K562 (cell line): ENCODE measurements around the gene LRRIQ4. TPM values are rescaled to one million over a fixed set of nuclear protein-coding genes. Genes with fewer than 3 reads are reported as not detected.

Experiments
- ATAC-seq: fragments of 200-7000 bp; cut with Tn5 transposase; 3 replicates; pipeline ENCODE4 v1.9.1; 2020; ENCODE audit warnings: moderate library complexity
- BruUV-seq: library from RNA; stranded (reverse); fragments of 400-500 nt; replicated peaks from 2 replicates; lab custom pipeline; 2021; lab: Mats Ljungman, UMichigan
- CTCF ChIA-PET: fragments of 300-600 bp; formaldehyde crosslinking; extraction: SDS; loops from one replicate; lab custom pipeline; 2021; ENCODE audit warnings: low intra/inter-chr PET ratio; lab: Yijun Ruan, JAX
- POLR2A ChIA-PET: fragments of 300-600, 350-650 bp; sonication (Branson Sonifier 250); formaldehyde crosslinking; extraction: SDS; loops from one replicate; lab custom pipeline; 2021; ENCODE audit warnings: antibody characterized with exemption, inconsistent platforms; lab: Yijun Ruan, JAX
- DNase-seq, 4 experiments: peaks; one replicate each; pipeline versions ENCODE4 v3.0.0 to v3.0.0-alpha.2; 2011 to 2018; ENCODE audit warnings: low spot score in 3 of 4, mixed read lengths in 3 of 4; ENCODE audit errors: extremely low read depth in 1 of 4
- FAIRE-seq: peaks from 2 replicates; lab custom pipeline; 2011; peaks lifted over from hg19 to GRCh38; lab: Jason Lieb, UNC
- H2AFZ ChIP-seq: 2 replicates; pipeline ENCODE4 v1.6.0; 2011; ENCODE audit warnings: low read depth, low read length, control low read depth, inconsistent platforms
- H3K27ac ChIP-seq: fragments of 200-600 bp; 3 replicates; pipeline ENCODE4 v1.8.0; 2011; ENCODE audit warnings: low read depth, mild to moderate bottlenecking, control low read depth, inconsistent platforms, low read length, moderate library complexity, mixed read lengths; ENCODE audit errors: extremely low read depth
- H3K27me3 ChIP-seq, 2 experiments: fragments of 300-600 bp in 1 of 2; 2 replicates in 1 of 2; 3 replicates in 1 of 2; pipeline versions ENCODE4 v1.6.0 to v1.8.0; 2011; ENCODE audit warnings: inconsistent platforms in 2 of 2, low read length in 2 of 2, mild to moderate bottlenecking in 1 of 2, mixed read lengths in 1 of 2, moderate library complexity in 1 of 2; ENCODE audit not compliant: control insufficient read depth in 2 of 2, insufficient read depth in 2 of 2
- H3K36me3 ChIP-seq: fragments of 300-600 bp; 3 replicates; pipeline ENCODE4 v1.8.0; 2011; ENCODE audit warnings: mild to moderate bottlenecking, low read length, inconsistent platforms; ENCODE audit not compliant: control insufficient read depth, insufficient read depth
- H3K4me1 ChIP-seq, 2 experiments: fragments of 200-600 bp in 1 of 2; replicated peaks in 1 of 2; 2 replicates in 1 of 2; 3 replicates in 1 of 2; pipeline versions ENCODE4 v1.5.1 to v1.8.0; 2011; ENCODE audit warnings: inconsistent platforms in 2 of 2, low read length in 2 of 2, mild to moderate bottlenecking in 1 of 2, mixed read lengths in 1 of 2, moderate library complexity in 1 of 2; ENCODE audit not compliant: control insufficient read depth in 2 of 2, insufficient read depth in 2 of 2
- H3K4me2 ChIP-seq: 2 replicates; pipeline ENCODE4 v1.6.1; 2011; ENCODE audit warnings: low read length, control low read depth, inconsistent platforms, mixed read lengths; ENCODE audit not compliant: insufficient read depth
- H3K4me3 ChIP-seq: fragments of 200-600 bp; sonication (generic), shearing (Covaris generic); 2 replicates; pipeline ENCODE4 v1.5.1; 2016; ENCODE audit warnings: control low read depth, inconsistent platforms
- H3K79me2 ChIP-seq: fragments of 200-600 bp; 3 replicates; pipeline ENCODE4 v1.8.0; 2011; ENCODE audit warnings: low read length, inconsistent platforms; ENCODE audit not compliant: control insufficient read depth, insufficient read depth
- H3K9ac ChIP-seq, 2 experiments: 2 replicates each; pipeline versions ENCODE4 v1.6.0 to v1.6.1; 2011; ENCODE audit warnings: low read depth in 2 of 2, low read length in 2 of 2, control low read depth in 1 of 2, inconsistent platforms in 1 of 2, mild to moderate bottlenecking in 1 of 2, mixed read lengths in 1 of 2; ENCODE audit not compliant: insufficient read depth in 1 of 2
- H3K9me1 ChIP-seq: one replicate; pipeline ENCODE4 v1.6.0; 2011; ENCODE audit warnings: inconsistent platforms, mild to moderate bottlenecking, low read length, moderate library complexity; ENCODE audit not compliant: control insufficient read depth, insufficient read depth
- H3K9me3 ChIP-seq: replicated peaks from 2 replicates; pipeline ENCODE4 v1.5.1; 2011; ENCODE audit warnings: low read depth, low read length, inconsistent platforms; ENCODE audit not compliant: control insufficient read depth, insufficient read depth
- H4K20me1 ChIP-seq: replicated peaks from 2 replicates; pipeline ENCODE4 v1.6.1; 2011; ENCODE audit warnings: low read length, inconsistent platforms, mixed read lengths; ENCODE audit not compliant: control insufficient read depth, insufficient read depth
- CCNT2 ChIP-seq: IDR thresholded peaks from 2 replicates; pipeline ENCODE4 v1.6.1; 2011; ENCODE audit warnings: borderline replicate concordance, low read depth, mild to moderate bottlenecking, moderate library complexity, mixed read lengths, low read length; ENCODE audit not compliant: insufficient read length; ENCODE audit errors: extremely low read depth
- ELK3 ChIP-seq: fragments of 450-650 bp; formaldehyde crosslinking; IDR thresholded peaks from 2 replicates; pipeline ENCODE4 v1.4.0; 2020; ENCODE audit warnings: mild to moderate bottlenecking
- FOXJ3 ChIP-seq: sonication (generic); formaldehyde crosslinking; IDR thresholded peaks from 2 replicates; pipeline ENCODE4 v1.4.0; 2020; ENCODE audit warnings: mild to moderate bottlenecking, missing genetic modification reagents
- KLF6 ChIP-seq: fragments of 250-450 bp; sonication (Bioruptor Pico); IDR thresholded peaks from 2 replicates; pipeline ENCODE4 v1.4.0; 2020; ENCODE audit warnings: mild to moderate bottlenecking, moderate library complexity, borderline replicate concordance
- MCM5 ChIP-seq: fragments of 450-650 bp; IDR thresholded peaks from 2 replicates; pipeline ENCODE4 v1.6.1; 2016; ENCODE audit warnings: low read depth
- MTF1 ChIP-seq: fragments of 250-450 bp; sonication (Bioruptor Pico); IDR thresholded peaks from 2 replicates; pipeline ENCODE4 v1.9.0; 2021; ENCODE audit warnings: moderate library complexity, mild to moderate bottlenecking, inconsistent platforms, borderline replicate concordance
- POLR2H ChIP-seq: IDR thresholded peaks from 2 replicates; pipeline ENCODE4 v1.6.1; 2016; ENCODE audit warnings: missing genetic modification characterization, low read depth, mild to moderate bottlenecking, control low read depth, missing compliant biosample characterization, moderate library complexity
- POU5F1 ChIP-seq: fragments of 150-350 bp; IDR thresholded peaks from 2 replicates; pipeline ENCODE4 v1.6.1; 2014; ENCODE audit warnings: borderline replicate concordance, low read length, low read depth, mild to moderate bottlenecking; ENCODE audit not compliant: partially characterized antibody
- RCOR1 ChIP-seq, 2 experiments: IDR thresholded peaks; 2 replicates each; pipeline ENCODE4 v1.6.1; 2012; ENCODE audit warnings: low read depth in 2 of 2, low read length in 2 of 2, borderline replicate concordance in 1 of 2, improper control_type of control experiment in 1 of 2
- SRF ChIP-seq, 2 experiments: fragments of 250-450, 450-650 bp in 1 of 2; sonication (Bioruptor Pico) in 1 of 2; sonication (generic) in 1 of 2; formaldehyde crosslinking; IDR thresholded peaks; 2 replicates each; pipeline versions ENCODE4 v1.5.0 to v1.5.1; 2020 to 2022; ENCODE audit warnings: mild to moderate bottlenecking in 1 of 2, missing genetic modification reagents in 1 of 2
- TFE3 ChIP-seq: fragments of 450-650 bp; formaldehyde crosslinking; IDR thresholded peaks from 2 replicates; pipeline ENCODE4 v1.4.0; 2020; ENCODE audit warnings: mild to moderate bottlenecking, mixed read lengths
- ZNF830 ChIP-seq: fragments of 250-450 bp; sonication (Bioruptor Pico); IDR thresholded peaks from 2 replicates; pipeline ENCODE4 v1.5.0; 2021; ENCODE audit warnings: mild to moderate bottlenecking
- WGBS: fragments of 100-300 bp; shearing (Covaris generic); methylation state at CpG from one replicate; pipeline ENCODE4 v1.1.6; 2016; ENCODE audit warnings: low coverage, mixed read lengths; ENCODE audit not compliant: insufficient coverage; ENCODE audit errors: missing lambda C conversion rate; 5-methylcytosine and 5-hydroxymethylcytosine counted together
- in situ Hi-C: fragments of 300-500 bp; cut with MboI; formaldehyde crosslinking; loops from 4 replicates; pipeline ENCODE4 v1.15.0; 2018; ENCODE audit warnings: inconsistent platforms, mixed read lengths
- intact Hi-C: fragments of 100-400 bp; cut with micrococcal nuclease; formaldehyde crosslinking; loops from 2 replicates; pipeline ENCODE4 v1.14.2; 2022
- polyA plus RNA-seq, 8 experiments: library from polyadenylated mRNA; depleted of rRNA in 4 of 8; stranded (reverse) in 5 of 8; unstranded in 3 of 8; fragments of >200 nt; fragmentation: Nextera tagmentation in 2 of 8; fragmentation: Illumina TruSeq in 1 of 8; extraction: Ambion mirVana in 2 of 8; extraction: Trizol in 1 of 8; gene quantifications; 2 replicates each; pipeline versions ENCODE4 v1.2.1 to v1.2.3, GENCODE V29; 2011 to 2014; ENCODE audit warnings: inconsistent platforms in 1 of 8, missing spikeins in 1 of 8
- total RNA-seq, 7 experiments: library from RNA; depleted of rRNA in 6 of 7; stranded (reverse); fragments of >200 nt in 6 of 7; fragmentation: Illumina TruSeq in 2 of 7; extraction: Trizol in 2 of 7; gene quantifications; 2 replicates each; pipeline versions ENCODE4 v1.2.1 to v1.2.3, GENCODE V29; 2011 to 2021; ENCODE audit warnings: low replicate concordance in 1 of 7
- TF ChIP-seq, protein P1 (sequence below): fragments of 250-450 bp; sonication (Bioruptor Pico); IDR thresholded peaks from 2 replicates; pipeline ENCODE4 v1.8.0; 2021; ENCODE audit warnings: moderate library complexity, mild to moderate bottlenecking, inconsistent platforms

LRRIQ4 gene
- total and polyA plus RNA-seq, 9 of the 15 experiments (the other 6 are each of a cell fraction or from before 2014, with no cell fraction given), result not detected

GRCh38 chr3:169879845-169880575 lies 67.3 kb downstream of the LRRIQ4 start:
- in situ Hi-C loops (no loop called here), intact Hi-C loops (no loop called here)
- BruUV-seq, result no TSS peak
- Histone ChIP-seq H3K79me2 (no peaks in the 10 kb centered on the region), H3K27ac (no peak overlapping the region), H4K20me1 (no peaks in the 10 kb centered on the region), H3K4me3 (no peak overlapping the region), H3K36me3 (no peaks in the 10 kb centered on the region), H3K9ac (no peak overlapping the region), H2AFZ (no peak overlapping the region), H3K4me2 (no peak overlapping the region), H3K9me1 (no peaks in the 10 kb centered on the region), H3K9me3 (no peaks in the 10 kb centered on the region), H3K27me3 (peaks cover 4 to 13% of the 10 kb centered on the region in 2 experiments; a peak in 2 of 5 replicates), H3K4me1 (no peaks in the 10 kb centered on the region; a peak in 1 of 5 replicates)
- DNase-seq, result no peak
- no peak for ATAC-seq
- POLR2A ChIA-PET, result interaction anchor here (0.7 kb wide), 1 partner anchor 132 kb away, joined by 3 read pairs; no protein-coding TSS in a partner anchor
- WGBS, result 0% methylated on average over 3 of the region's 3 CpGs
- no peak for FAIRE-seq
- CTCF ChIA-PET, result no interaction called here
- TF ChIP-seq KLF6 (no peak), POLR2H (tag) (no peak), TFE3 (CRISPR knock-in tag) (no peak), RCOR1 (IDR thresholded peaks at IDR 0.05; ENCODE audit: borderline replicate concordance in 1 of 2, low read depth in 2 of 2, low read length in 2 of 2) (no peak), ELK3 (CRISPR knock-in tag) (no peak), SRF (CRISPR knock-in tag; IDR thresholded peaks at IDR 0.05) (no peak), MCM5 (no peak), MTF1 (CRISPR knock-in tag) (no peak), FOXJ3 (CRISPR knock-in tag) (no peak), POU5F1 (no peak), CCNT2 (no peak), ZNF830 (CRISPR knock-in tag) (no peak)
- TF ChIP-seq, protein P1, sequence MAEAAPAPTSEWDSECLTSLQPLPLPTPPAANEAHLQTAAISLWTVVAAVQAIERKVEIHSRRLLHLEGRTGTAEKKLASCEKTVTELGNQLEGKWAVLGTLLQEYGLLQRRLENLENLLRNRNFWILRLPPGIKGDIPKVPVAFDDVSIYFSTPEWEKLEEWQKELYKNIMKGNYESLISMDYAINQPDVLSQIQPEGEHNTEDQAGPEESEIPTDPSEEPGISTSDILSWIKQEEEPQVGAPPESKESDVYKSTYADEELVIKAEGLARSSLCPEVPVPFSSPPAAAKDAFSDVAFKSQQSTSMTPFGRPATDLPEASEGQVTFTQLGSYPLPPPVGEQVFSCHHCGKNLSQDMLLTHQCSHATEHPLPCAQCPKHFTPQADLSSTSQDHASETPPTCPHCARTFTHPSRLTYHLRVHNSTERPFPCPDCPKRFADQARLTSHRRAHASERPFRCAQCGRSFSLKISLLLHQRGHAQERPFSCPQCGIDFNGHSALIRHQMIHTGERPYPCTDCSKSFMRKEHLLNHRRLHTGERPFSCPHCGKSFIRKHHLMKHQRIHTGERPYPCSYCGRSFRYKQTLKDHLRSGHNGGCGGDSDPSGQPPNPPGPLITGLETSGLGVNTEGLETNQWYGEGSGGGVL (CRISPR knock-in tag), result no peak
